ENCODE data around the gene MYOM1.

Gene MYOM1

GRCh38 chr18:3250237-3251107 lies 30.7 kb upstream of the MYOM1 start:
- DNase-seq (ENCODE audit: low read depth in 2 of 2) = no peak

GRCh38 chr18:3248658-3249359 lies 29.0 kb upstream of the MYOM1 start:
- DNase-seq (ENCODE audit: low read depth in 2 of 2) = no peak

GRCh38 chr18:3248062-3248657 lies 28.4 kb upstream of the MYOM1 start:
- DNase-seq (ENCODE audit: low read depth in 2 of 2) = no peak

- peak; percentile 96 to 97 for DNase-seq (ENCODE audit: low read depth in 2 of 2)
Observed at GRCh38 chr18:3247240-3248061, 27.7 kb upstream of the MYOM1 start, which contains the start of gene MYL12A. Gene MYL12A, plus strand, starts transcription at chr18:3247801. Its CDS starts 5,447 bp downstream, at chr18:3253248.

GRCh38 chr18:3246635-3247239 lies 27.0 kb upstream of the MYOM1 start:
- DNase-seq (ENCODE audit: low read depth in 2 of 2) = no peak

- peak; percentile 69 to 74 for DNase-seq (ENCODE audit: low read depth in 2 of 2)
Observed at GRCh38 chr18:3245853-3246634, 26.3 kb upstream of the MYOM1 start.

GRCh38 chr18:3245185-3245564 lies 25.4 kb upstream of the MYOM1 start:
- no peak for DNase-seq (ENCODE audit: low read depth in 2 of 2)

GRCh38 chr18:3238742-3239141 lies 19.0 kb upstream of the MYOM1 start:
- no peak for DNase-seq (ENCODE audit: low read depth in 2 of 2)

GRCh38 chr18:3236470-3236869 lies 16.7 kb upstream of the MYOM1 start:
- no peak for DNase-seq (ENCODE audit: low read depth in 2 of 2)

- no peak for DNase-seq (ENCODE audit: low read depth in 2 of 2)
Observed at GRCh38 chr18:3235846-3236245, 16.1 kb upstream of the MYOM1 start.

- no peak for DNase-seq (ENCODE audit: low read depth in 2 of 2)
Observed at GRCh38 chr18:3234457-3234856, 14.7 kb upstream of the MYOM1 start.

- DNase-seq (ENCODE audit: low read depth in 2 of 2) = no peak
Observed at GRCh38 chr18:3233433-3234168, 13.8 kb upstream of the MYOM1 start.

GRCh38 chr18:3233004-3233403 lies 13.2 kb upstream of the MYOM1 start:
- DNase-seq (ENCODE audit: low read depth in 2 of 2) = no peak

- DNase-seq (ENCODE audit: low read depth in 2 of 2) = no peak
Observed at GRCh38 chr18:3230401-3231334, 10.9 kb upstream of the MYOM1 start.

GRCh38 chr18:3226048-3226447 lies 6.3 kb upstream of the MYOM1 start:
- no peak for DNase-seq (ENCODE audit: low read depth in 2 of 2)

GRCh38 chr18:3225588-3225987 lies 5.8 kb upstream of the MYOM1 start:
- DNase-seq (ENCODE audit: low read depth in 2 of 2) = no peak

GRCh38 chr18:3224223-3224622 lies 4.5 kb upstream of the MYOM1 start:
- DNase-seq (ENCODE audit: low read depth in 2 of 2) = no peak

GRCh38 chr18:3223356-3223755 lies 3.6 kb upstream of the MYOM1 start:
- DNase-seq (ENCODE audit: low read depth in 2 of 2) = no peak

- no peak for DNase-seq (ENCODE audit: low read depth in 2 of 2)
Observed at GRCh38 chr18:3221496-3221895, 1.7 kb upstream of the MYOM1 start.

Data from stimulated activated CD8-positive, alpha-beta memory T cell treated with anti-CD3 and anti-CD28 coated beads, Interleukin-2, amount 100 ng/mL, for 48 hours (primary cell).